ENCODE measurements around the gene QRICH2. TPM values are rescaled to one million over a fixed set of nuclear protein-coding genes. Genes with fewer than 3 reads are reported as not detected.

The QRICH2 gene
- total RNA-seq, 1 donor from 2014 or later, result 15.0 TPM

- H3K36me3 Mint-ChIP-seq (ENCODE audit: low read depth, unreplicated experiment), result peaks cover 35% of the 10 kb centered on the region
- peak overlapping the region; percentile 59 for H3K4me3 Mint-ChIP-seq (ENCODE audit: unreplicated experiment)
- peak overlapping the region; percentile 78 for H3K27ac Mint-ChIP-seq (ENCODE audit: unreplicated experiment)
- peaks cover 37% of the 10 kb centered on the region for H3K4me1 Mint-ChIP-seq (ENCODE audit: unreplicated experiment)
- H3K27me3 Mint-ChIP-seq (ENCODE audit: unreplicated experiment), result peaks cover 2% of the 10 kb centered on the region
- H3K9me3 Mint-ChIP-seq (ENCODE audit: unreplicated experiment), result no peaks in the 10 kb centered on the region
- no peak for DNase-seq (ENCODE audit: low spot score)
- no peak for TF ChIP-seq CTCF (IDR thresholded peaks at IDR 0.05; ENCODE audit: unreplicated experiment)
Observed at GRCh38 chr17:76326306-76326705, 18.2 kb upstream of the QRICH2 start.

- no peaks in the 10 kb centered on the region for H3K9me3 Mint-ChIP-seq (ENCODE audit: unreplicated experiment)
- no peak overlapping the region for H3K4me3 Mint-ChIP-seq (ENCODE audit: unreplicated experiment)
- DNase-seq (ENCODE audit: low spot score), result no peak
- peaks cover 34% of the 10 kb centered on the region for H3K4me1 Mint-ChIP-seq (ENCODE audit: unreplicated experiment)
- no peak overlapping the region for H3K27ac Mint-ChIP-seq (ENCODE audit: unreplicated experiment)
- no peak for TF ChIP-seq CTCF (IDR thresholded peaks at IDR 0.05; ENCODE audit: unreplicated experiment)
- H3K27me3 Mint-ChIP-seq (ENCODE audit: unreplicated experiment), result no peaks in the 10 kb centered on the region
- peaks cover 27% of the 10 kb centered on the region for H3K36me3 Mint-ChIP-seq (ENCODE audit: low read depth, unreplicated experiment)
Observed at GRCh38 chr17:76318586-76318985, 10.5 kb upstream of the QRICH2 start.

- Mint-ChIP-seq H3K9me3 (ENCODE audit: unreplicated experiment) (no peaks in the 10 kb centered on the region), H3K4me1 (ENCODE audit: unreplicated experiment) (peaks cover 44% of the 10 kb centered on the region), H3K36me3 (ENCODE audit: low read depth, unreplicated experiment) (peaks cover 32% of the 10 kb centered on the region), H3K27me3 (ENCODE audit: unreplicated experiment) (no peaks in the 10 kb centered on the region), H3K27ac (ENCODE audit: unreplicated experiment) (peak overlapping the region; percentile 30), H3K4me3 (ENCODE audit: unreplicated experiment) (no peak overlapping the region)
- DNase-seq (ENCODE audit: low spot score), result no peak
- TF ChIP-seq CTCF (IDR thresholded peaks at IDR 0.05; ENCODE audit: unreplicated experiment), result no peak
Observed at GRCh38 chr17:76317535-76317934, 9.5 kb upstream of the QRICH2 start.

GRCh38 chr17:76314392-76315227 is 6.5 kb upstream of the QRICH2 start:
- no peaks in the 10 kb centered on the region for H3K27me3 Mint-ChIP-seq (ENCODE audit: unreplicated experiment)
- no peak for TF ChIP-seq CTCF (IDR thresholded peaks at IDR 0.05; ENCODE audit: unreplicated experiment)
- H3K4me3 Mint-ChIP-seq (ENCODE audit: unreplicated experiment), result peak overlapping the region; percentile 8
- no peaks in the 10 kb centered on the region for H3K9me3 Mint-ChIP-seq (ENCODE audit: unreplicated experiment)
- H3K4me1 Mint-ChIP-seq (ENCODE audit: unreplicated experiment), result peaks cover 43% of the 10 kb centered on the region
- DNase-seq (ENCODE audit: low spot score), result peak; percentile 39
- peaks cover 38% of the 10 kb centered on the region for H3K36me3 Mint-ChIP-seq (ENCODE audit: low read depth, unreplicated experiment)
- H3K27ac Mint-ChIP-seq (ENCODE audit: unreplicated experiment), result peak overlapping the region; percentile 99

GRCh38 chr17:76312735-76313134 is 4.7 kb upstream of the QRICH2 start:
- no peaks in the 10 kb centered on the region for H3K27me3 Mint-ChIP-seq (ENCODE audit: unreplicated experiment)
- TF ChIP-seq CTCF (IDR thresholded peaks at IDR 0.05; ENCODE audit: unreplicated experiment), result no peak
- peaks cover 45% of the 10 kb centered on the region for H3K4me1 Mint-ChIP-seq (ENCODE audit: unreplicated experiment)
- H3K9me3 Mint-ChIP-seq (ENCODE audit: unreplicated experiment), result no peaks in the 10 kb centered on the region
- no peak for DNase-seq (ENCODE audit: low spot score)
- peak overlapping the region; percentile 1 for H3K27ac Mint-ChIP-seq (ENCODE audit: unreplicated experiment)
- H3K36me3 Mint-ChIP-seq (ENCODE audit: low read depth, unreplicated experiment), result peaks cover 39% of the 10 kb centered on the region
- H3K4me3 Mint-ChIP-seq (ENCODE audit: unreplicated experiment), result peak overlapping the region; percentile 37
